HL-60 (cell line): ENCODE results near the gene CLK4.

Experiments
- CTCF ChIP-seq: IDR thresholded peaks from one replicate; pipeline ENCODE4 v1.5.1; 2011; ENCODE audit warnings: low read length, control low read depth, inconsistent platforms; ENCODE audit not compliant: insufficient read depth
- GABPA ChIP-seq: IDR thresholded peaks from 2 replicates; pipeline ENCODE4 v1.6.1; 2012; ENCODE audit warnings: low read depth
- POLR2AphosphoS5 ChIP-seq: IDR thresholded peaks from 2 replicates; pipeline ENCODE4 v1.6.1; 2012; ENCODE audit warnings: low read depth

GRCh38 chr5:178582291-178582690 is 44.6 kb downstream of the CLK4 start:
- TF ChIP-seq CTCF (no peak), GABPA (no peak), POLR2AphosphoS5 (no peak)
